WTC11 (cell line): Measurements from ENCODE around the gene BATF. TPM values are rescaled to one million over a fixed set of nuclear protein-coding genes. Genes with fewer than 3 reads are reported as not detected.

Experiments
- ATAC-seq: fragments of 200-7000 bp; cut with Tn5 transposase; 2 replicates; pipeline ENCODE4 v1.10.0; 2021; ENCODE audit warnings: mild to moderate bottlenecking, moderate library complexity
- CTCF ChIA-PET: fragments of 300-600 bp; sonication (Branson Sonifier 250); formaldehyde crosslinking; loops from one replicate; lab custom pipeline; 2021; ENCODE audit warnings: antibody characterized with exemption; lab: Charles Lee
- POLR2A ChIA-PET: fragments of 350-600 bp; sonication (Branson Sonifier 250); formaldehyde crosslinking; loops from one replicate; lab custom pipeline; 2021; ENCODE audit warnings: antibody characterized with exemption; lab: Charles Lee
- DNase-seq: peaks from one replicate; pipeline ENCODE4 v3.0.0; 2021; ENCODE audit warnings: low spot score
- H3K27ac Mint-ChIP-seq: 2 replicates; pipeline ENCODE4 v1.8.0; 2021; ENCODE audit warnings: mixed read lengths
- H3K27me3 Mint-ChIP-seq: 2 replicates; pipeline ENCODE4 v1.8.0; 2021; ENCODE audit warnings: low read depth, mild to moderate bottlenecking, moderate library complexity, mixed read lengths
- H3K36me3 Mint-ChIP-seq: 2 replicates; pipeline ENCODE4 v1.8.0; 2021; ENCODE audit warnings: mixed read lengths
- H3K4me1 Mint-ChIP-seq: 2 replicates; pipeline ENCODE4 v1.8.0; 2022; ENCODE audit warnings: mixed read lengths
- H3K4me3 Mint-ChIP-seq: 2 replicates; pipeline ENCODE4 v1.8.0; 2021; ENCODE audit warnings: mild to moderate bottlenecking, moderate library complexity, mixed read lengths
- H3K9me3 Mint-ChIP-seq: 2 replicates; pipeline ENCODE4 v1.8.0; 2021; ENCODE audit warnings: mixed read lengths
- ETV6 ChIP-seq: sonication (generic); formaldehyde crosslinking; IDR thresholded peaks from 2 replicates; pipeline ENCODE4 v1.8.1; 2022; ENCODE audit warnings: mild to moderate bottlenecking, missing genetic modification reagents
- FOXJ3 ChIP-seq: sonication (generic); formaldehyde crosslinking; IDR thresholded peaks from 2 replicates; pipeline ENCODE4 v1.9.0; 2021; ENCODE audit warnings: missing genetic modification reagents, mild to moderate bottlenecking, borderline replicate concordance
- GTF2I ChIP-seq: fragments of 250-450 bp; sonication (Bioruptor Pico); conservative IDR thresholded peaks from 2 replicates; pipeline ENCODE4 v1.4.0; 2021; ENCODE audit warnings: mild to moderate bottlenecking
- JUN ChIP-seq: sonication (generic); formaldehyde crosslinking; IDR thresholded peaks from 2 replicates; pipeline ENCODE4 v1.8.0; 2023; ENCODE audit warnings: mild to moderate bottlenecking, missing genetic modification reagents
- MXD4 ChIP-seq: fragments of 250-450 bp; sonication (Bioruptor Pico); IDR thresholded peaks from 2 replicates; pipeline ENCODE4 v1.8.0; 2021; ENCODE audit warnings: mild to moderate bottlenecking, moderate library complexity, borderline replicate concordance
- MYBL2 ChIP-seq: sonication (generic); formaldehyde crosslinking; IDR thresholded peaks from 2 replicates; pipeline ENCODE4 v1.8.1; 2023; ENCODE audit warnings: mild to moderate bottlenecking, moderate library complexity, missing genetic modification reagents
- NFYB ChIP-seq: sonication (generic); formaldehyde crosslinking; conservative IDR thresholded peaks from 2 replicates; pipeline ENCODE4 v1.8.0; 2022; ENCODE audit warnings: low read depth, missing genetic modification reagents
- PRRX2 ChIP-seq: fragments of 250-450 bp; sonication (Bioruptor Pico); IDR thresholded peaks from 2 replicates; pipeline ENCODE4 v1.8.0; 2021; ENCODE audit warnings: mild to moderate bottlenecking
- SMAD3 ChIP-seq: sonication (generic); formaldehyde crosslinking; IDR thresholded peaks from 2 replicates; pipeline ENCODE4 v1.8.0; 2022; ENCODE audit warnings: missing genetic modification reagents, mild to moderate bottlenecking, borderline replicate concordance
- SMAD4 ChIP-seq: sonication (generic); formaldehyde crosslinking; IDR thresholded peaks from 2 replicates; pipeline ENCODE4 v1.8.0; 2022; ENCODE audit warnings: mild to moderate bottlenecking, missing genetic modification reagents
- TCF7 ChIP-seq: sonication (generic); formaldehyde crosslinking; IDR thresholded peaks from 2 replicates; pipeline ENCODE4 v1.8.0; 2022; ENCODE audit warnings: mild to moderate bottlenecking, low read depth, missing genetic modification reagents, moderate library complexity
- TEAD1 ChIP-seq: sonication (generic); formaldehyde crosslinking; IDR thresholded peaks from 2 replicates; pipeline ENCODE4 v1.8.0; 2022; ENCODE audit warnings: mild to moderate bottlenecking, missing genetic modification reagents
- TEAD4 ChIP-seq: sonication (generic); formaldehyde crosslinking; IDR thresholded peaks from 2 replicates; pipeline ENCODE4 v1.8.0; 2022; ENCODE audit warnings: mild to moderate bottlenecking, missing genetic modification reagents
- TP53 ChIP-seq: sonication (generic); formaldehyde crosslinking; IDR thresholded peaks from 2 replicates; pipeline ENCODE4 v1.8.1; 2023; ENCODE audit warnings: mild to moderate bottlenecking, missing genetic modification reagents
- ZBTB21 ChIP-seq: sonication (generic); formaldehyde crosslinking; IDR thresholded peaks from 2 replicates; pipeline ENCODE4 v1.8.1; 2023; ENCODE audit warnings: mild to moderate bottlenecking, missing genetic modification reagents, borderline replicate concordance
- ZNF138 ChIP-seq: sonication (generic); formaldehyde crosslinking; conservative IDR thresholded peaks from 2 replicates; pipeline ENCODE4 v1.8.1; 2022; ENCODE audit warnings: mild to moderate bottlenecking, moderate library complexity, missing genetic modification reagents
- ZNF232 ChIP-seq: sonication (generic); formaldehyde crosslinking; IDR thresholded peaks from 2 replicates; pipeline ENCODE4 v1.8.0; 2022; ENCODE audit warnings: mild to moderate bottlenecking, missing genetic modification reagents
- ZNF263 ChIP-seq: sonication (generic); formaldehyde crosslinking; IDR thresholded peaks from 2 replicates; pipeline ENCODE4 v1.8.1; 2022; ENCODE audit warnings: low read depth, mild to moderate bottlenecking, moderate library complexity, missing genetic modification reagents
- ZNF671 ChIP-seq: fragments of 250-450 bp; sonication (Bioruptor Pico); IDR thresholded peaks from 2 replicates; pipeline ENCODE4 v1.8.0; 2021; ENCODE audit warnings: mild to moderate bottlenecking
- total RNA-seq: library from RNA; stranded (reverse); gene quantifications from 3 replicates; pipeline ENCODE4 v1.2.3, GENCODE V29; 2021
- TF ChIP-seq, protein P1 (sequence below): sonication (generic); formaldehyde crosslinking; IDR thresholded peaks from 2 replicates; pipeline ENCODE4 v1.8.0; 2023; ENCODE audit warnings: missing genetic modification reagents
- TF ChIP-seq, protein P2 (sequence below): fragments of 200-600 bp; IDR thresholded peaks from 2 replicates; pipeline ENCODE4 v1.8.0; 2022; ENCODE audit warnings: antibody characterized with exemption
- TF ChIP-seq, protein P3 (sequence below): sonication (generic); formaldehyde crosslinking; conservative IDR thresholded peaks from 2 replicates; pipeline ENCODE4 v1.8.1; 2023; ENCODE audit warnings: mild to moderate bottlenecking, low read depth, missing genetic modification reagents, moderate library complexity
- TF ChIP-seq, protein P4 (sequence below): sonication (generic); formaldehyde crosslinking; IDR thresholded peaks from 2 replicates; pipeline ENCODE4 v1.8.1; 2022; ENCODE audit warnings: mild to moderate bottlenecking, missing genetic modification reagents, moderate library complexity, borderline replicate concordance
- TF ChIP-seq, protein P5 (sequence below): fragments of 250-450 bp; sonication (Bioruptor Pico); IDR thresholded peaks from 2 replicates; pipeline ENCODE4 v1.9.0; 2021; ENCODE audit warnings: mild to moderate bottlenecking
- TF ChIP-seq, protein P6 (sequence below): sonication (generic); formaldehyde crosslinking; IDR thresholded peaks from 2 replicates; pipeline ENCODE4 v1.8.0; 2022; ENCODE audit warnings: mild to moderate bottlenecking, missing genetic modification reagents

BATF gene
- total RNA-seq, 1 experiment from 2014 or later: not detected

DNA sequence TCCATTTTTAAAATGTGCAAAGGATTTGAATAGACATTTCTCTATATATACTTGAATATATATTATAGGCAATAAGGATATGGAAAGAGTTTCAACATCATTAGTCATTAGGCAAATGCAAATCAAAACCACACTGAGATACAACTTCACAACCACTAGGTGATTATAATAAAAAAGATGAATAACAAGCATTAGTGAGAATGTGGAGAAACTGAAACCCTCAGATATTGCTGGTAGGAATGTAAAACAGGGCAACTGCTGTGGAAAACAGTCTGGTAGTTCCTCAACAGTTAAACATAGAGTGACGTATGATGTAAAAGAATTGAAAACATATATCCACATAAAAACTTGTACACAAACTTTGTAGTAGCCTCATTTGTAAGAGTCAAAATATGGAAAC lies 11.7 kb upstream of the BATF start:
- H3K27ac Mint-ChIP-seq: no peak overlapping the region
- TF ChIP-seq SMAD4: no peak
- TF ChIP-seq NFYB: no peak
- TF ChIP-seq, protein P1, sequence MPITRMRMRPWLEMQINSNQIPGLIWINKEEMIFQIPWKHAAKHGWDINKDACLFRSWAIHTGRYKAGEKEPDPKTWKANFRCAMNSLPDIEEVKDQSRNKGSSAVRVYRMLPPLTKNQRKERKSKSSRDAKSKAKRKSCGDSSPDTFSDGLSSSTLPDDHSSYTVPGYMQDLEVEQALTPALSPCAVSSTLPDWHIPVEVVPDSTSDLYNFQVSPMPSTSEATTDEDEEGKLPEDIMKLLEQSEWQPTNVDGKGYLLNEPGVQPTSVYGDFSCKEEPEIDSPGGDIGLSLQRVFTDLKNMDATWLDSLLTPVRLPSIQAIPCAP (CRISPR knock-in tag): no peak
- TF ChIP-seq, protein P2, sequence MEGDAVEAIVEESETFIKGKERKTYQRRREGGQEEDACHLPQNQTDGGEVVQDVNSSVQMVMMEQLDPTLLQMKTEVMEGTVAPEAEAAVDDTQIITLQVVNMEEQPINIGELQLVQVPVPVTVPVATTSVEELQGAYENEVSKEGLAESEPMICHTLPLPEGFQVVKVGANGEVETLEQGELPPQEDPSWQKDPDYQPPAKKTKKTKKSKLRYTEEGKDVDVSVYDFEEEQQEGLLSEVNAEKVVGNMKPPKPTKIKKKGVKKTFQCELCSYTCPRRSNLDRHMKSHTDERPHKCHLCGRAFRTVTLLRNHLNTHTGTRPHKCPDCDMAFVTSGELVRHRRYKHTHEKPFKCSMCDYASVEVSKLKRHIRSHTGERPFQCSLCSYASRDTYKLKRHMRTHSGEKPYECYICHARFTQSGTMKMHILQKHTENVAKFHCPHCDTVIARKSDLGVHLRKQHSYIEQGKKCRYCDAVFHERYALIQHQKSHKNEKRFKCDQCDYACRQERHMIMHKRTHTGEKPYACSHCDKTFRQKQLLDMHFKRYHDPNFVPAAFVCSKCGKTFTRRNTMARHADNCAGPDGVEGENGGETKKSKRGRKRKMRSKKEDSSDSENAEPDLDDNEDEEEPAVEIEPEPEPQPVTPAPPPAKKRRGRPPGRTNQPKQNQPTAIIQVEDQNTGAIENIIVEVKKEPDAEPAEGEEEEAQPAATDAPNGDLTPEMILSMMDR: no peak
- TF ChIP-seq TEAD1 (CRISPR knock-in tag): no peak
- no peak for TF ChIP-seq TEAD4 (CRISPR knock-in tag)
- TF ChIP-seq, protein P3, sequence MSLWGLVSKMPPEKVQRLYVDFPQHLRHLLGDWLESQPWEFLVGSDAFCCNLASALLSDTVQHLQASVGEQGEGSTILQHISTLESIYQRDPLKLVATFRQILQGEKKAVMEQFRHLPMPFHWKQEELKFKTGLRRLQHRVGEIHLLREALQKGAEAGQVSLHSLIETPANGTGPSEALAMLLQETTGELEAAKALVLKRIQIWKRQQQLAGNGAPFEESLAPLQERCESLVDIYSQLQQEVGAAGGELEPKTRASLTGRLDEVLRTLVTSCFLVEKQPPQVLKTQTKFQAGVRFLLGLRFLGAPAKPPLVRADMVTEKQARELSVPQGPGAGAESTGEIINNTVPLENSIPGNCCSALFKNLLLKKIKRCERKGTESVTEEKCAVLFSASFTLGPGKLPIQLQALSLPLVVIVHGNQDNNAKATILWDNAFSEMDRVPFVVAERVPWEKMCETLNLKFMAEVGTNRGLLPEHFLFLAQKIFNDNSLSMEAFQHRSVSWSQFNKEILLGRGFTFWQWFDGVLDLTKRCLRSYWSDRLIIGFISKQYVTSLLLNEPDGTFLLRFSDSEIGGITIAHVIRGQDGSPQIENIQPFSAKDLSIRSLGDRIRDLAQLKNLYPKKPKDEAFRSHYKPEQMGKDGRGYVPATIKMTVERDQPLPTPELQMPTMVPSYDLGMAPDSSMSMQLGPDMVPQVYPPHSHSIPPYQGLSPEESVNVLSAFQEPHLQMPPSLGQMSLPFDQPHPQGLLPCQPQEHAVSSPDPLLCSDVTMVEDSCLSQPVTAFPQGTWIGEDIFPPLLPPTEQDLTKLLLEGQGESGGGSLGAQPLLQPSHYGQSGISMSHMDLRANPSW (CRISPR knock-in tag): no peak
- TF ChIP-seq ZNF232 (CRISPR knock-in tag): no peak
- TF ChIP-seq TP53: no peak
- no peak for TF ChIP-seq MYBL2 (CRISPR knock-in tag)
- TF ChIP-seq TCF7 (CRISPR knock-in tag): no peak
- no peak for TF ChIP-seq FOXJ3
- TF ChIP-seq, all 79 proteins: peak for 0
- no peaks in the 10 kb centered on the region for H3K36me3 Mint-ChIP-seq
- POLR2A ChIA-PET: no interaction called here
- H3K27me3 Mint-ChIP-seq: no peaks in the 10 kb centered on the region
- no peak for ATAC-seq
- H3K9me3 Mint-ChIP-seq: peaks cover 24% of the 10 kb centered on the region
- H3K4me3 Mint-ChIP-seq: no peak overlapping the region
- peaks cover 5% of the 10 kb centered on the region for H3K4me1 Mint-ChIP-seq
- CTCF ChIA-PET: interaction anchor here (0.6 kb wide), 1 partner anchor 81 kb away, joined by 4 read pairs; no protein-coding TSS in a partner anchor
- no peak for DNase-seq

DNA sequence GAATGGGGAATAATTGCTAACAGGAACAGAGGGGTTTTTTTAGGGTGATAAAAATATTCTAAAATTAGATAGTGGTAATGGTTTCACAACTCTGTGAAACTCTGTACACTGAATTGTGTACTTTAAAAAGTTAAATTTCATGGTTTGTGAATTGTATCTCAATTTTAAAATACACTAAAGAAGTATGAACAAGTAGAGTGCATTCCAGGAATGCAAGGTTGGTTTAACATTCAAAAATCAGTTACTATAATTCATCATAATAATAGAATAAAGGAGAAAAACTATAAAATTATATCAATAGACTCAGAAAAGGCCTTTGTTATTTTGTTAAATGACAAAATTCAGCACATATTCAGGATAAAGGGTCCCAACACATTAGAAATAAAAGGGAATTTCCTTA lies 11.1 kb upstream of the BATF start:
- peaks cover 24% of the 10 kb centered on the region for H3K9me3 Mint-ChIP-seq
- no peaks in the 10 kb centered on the region for H3K36me3 Mint-ChIP-seq
- DNase-seq (no peak), ATAC-seq (no peak)
- POLR2A ChIA-PET: no interaction called here
- H3K27me3 Mint-ChIP-seq: no peaks in the 10 kb centered on the region; the same call in 1 of the 2 replicates
- H3K4me1 Mint-ChIP-seq: peaks cover 7% of the 10 kb centered on the region
- CTCF ChIA-PET: interaction anchor here (0.6 to 2.5 kb wide), 3 partner anchors 11 to 81 kb away, joined by 3 to 11 read pairs (median 4); no protein-coding TSS in a partner anchor
- H3K27ac Mint-ChIP-seq: no peak overlapping the region
- H3K4me3 Mint-ChIP-seq: no peak overlapping the region
- no peak for TF ChIP-seq TEAD4 (CRISPR knock-in tag)
- TF ChIP-seq, protein P4, sequence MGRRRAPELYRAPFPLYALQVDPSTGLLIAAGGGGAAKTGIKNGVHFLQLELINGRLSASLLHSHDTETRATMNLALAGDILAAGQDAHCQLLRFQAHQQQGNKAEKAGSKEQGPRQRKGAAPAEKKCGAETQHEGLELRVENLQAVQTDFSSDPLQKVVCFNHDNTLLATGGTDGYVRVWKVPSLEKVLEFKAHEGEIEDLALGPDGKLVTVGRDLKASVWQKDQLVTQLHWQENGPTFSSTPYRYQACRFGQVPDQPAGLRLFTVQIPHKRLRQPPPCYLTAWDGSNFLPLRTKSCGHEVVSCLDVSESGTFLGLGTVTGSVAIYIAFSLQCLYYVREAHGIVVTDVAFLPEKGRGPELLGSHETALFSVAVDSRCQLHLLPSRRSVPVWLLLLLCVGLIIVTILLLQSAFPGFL: no peak
- TF ChIP-seq, protein P5, sequence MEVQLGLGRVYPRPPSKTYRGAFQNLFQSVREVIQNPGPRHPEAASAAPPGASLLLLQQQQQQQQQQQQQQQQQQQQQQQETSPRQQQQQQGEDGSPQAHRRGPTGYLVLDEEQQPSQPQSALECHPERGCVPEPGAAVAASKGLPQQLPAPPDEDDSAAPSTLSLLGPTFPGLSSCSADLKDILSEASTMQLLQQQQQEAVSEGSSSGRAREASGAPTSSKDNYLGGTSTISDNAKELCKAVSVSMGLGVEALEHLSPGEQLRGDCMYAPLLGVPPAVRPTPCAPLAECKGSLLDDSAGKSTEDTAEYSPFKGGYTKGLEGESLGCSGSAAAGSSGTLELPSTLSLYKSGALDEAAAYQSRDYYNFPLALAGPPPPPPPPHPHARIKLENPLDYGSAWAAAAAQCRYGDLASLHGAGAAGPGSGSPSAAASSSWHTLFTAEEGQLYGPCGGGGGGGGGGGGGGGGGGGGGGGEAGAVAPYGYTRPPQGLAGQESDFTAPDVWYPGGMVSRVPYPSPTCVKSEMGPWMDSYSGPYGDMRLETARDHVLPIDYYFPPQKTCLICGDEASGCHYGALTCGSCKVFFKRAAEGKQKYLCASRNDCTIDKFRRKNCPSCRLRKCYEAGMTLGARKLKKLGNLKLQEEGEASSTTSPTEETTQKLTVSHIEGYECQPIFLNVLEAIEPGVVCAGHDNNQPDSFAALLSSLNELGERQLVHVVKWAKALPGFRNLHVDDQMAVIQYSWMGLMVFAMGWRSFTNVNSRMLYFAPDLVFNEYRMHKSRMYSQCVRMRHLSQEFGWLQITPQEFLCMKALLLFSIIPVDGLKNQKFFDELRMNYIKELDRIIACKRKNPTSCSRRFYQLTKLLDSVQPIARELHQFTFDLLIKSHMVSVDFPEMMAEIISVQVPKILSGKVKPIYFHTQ (CRISPR knock-in tag): no peak
- TF ChIP-seq, protein P6, sequence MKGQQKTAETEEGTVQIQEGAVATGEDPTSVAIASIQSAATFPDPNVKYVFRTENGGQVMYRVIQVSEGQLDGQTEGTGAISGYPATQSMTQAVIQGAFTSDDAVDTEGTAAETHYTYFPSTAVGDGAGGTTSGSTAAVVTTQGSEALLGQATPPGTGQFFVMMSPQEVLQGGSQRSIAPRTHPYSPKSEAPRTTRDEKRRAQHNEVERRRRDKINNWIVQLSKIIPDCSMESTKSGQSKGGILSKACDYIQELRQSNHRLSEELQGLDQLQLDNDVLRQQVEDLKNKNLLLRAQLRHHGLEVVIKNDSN (CRISPR knock-in tag): no peak
- TF ChIP-seq ZBTB21: no peak
- TF ChIP-seq ZNF263 (CRISPR knock-in tag): no peak
- no peak for TF ChIP-seq ETV6
- no peak for TF ChIP-seq MXD4
- TF ChIP-seq PRRX2 (CRISPR knock-in tag): no peak
- no peak for TF ChIP-seq JUN (CRISPR knock-in tag)
- TF ChIP-seq SMAD3: no peak
- TF ChIP-seq GTF2I: no peak
- TF ChIP-seq ZNF671 (CRISPR knock-in tag): no peak
- TF ChIP-seq TP53: no peak
- TF ChIP-seq, protein P2: no peak
- TF ChIP-seq ZNF138 (CRISPR knock-in tag): no peak
